Inflammatory macrophage (primary cell): ENCODE measurements around the gene PRR14L.
"Not testable (repeated sequence)": the region's sequence is repeated elsewhere in the genome, so short reads cannot be mapped to it uniquely, and the experiment has no call there.

Experiments
- DNase-seq, 2 donors: peaks; one replicate each; pipeline ENCODE4 v3.0.0-alpha.2; 2020 to 2022

PRR14L gene

GRCh38 chr22:31740314-31740713, 9.6 kb downstream of the PRR14L start:
- DNase-seq = not testable (repeated sequence)

GRCh38 chr22:31739795-31740201, 10.1 kb downstream of the PRR14L start:
- DNase-seq = no peak

GRCh38 chr22:31738566-31738965, 11.4 kb downstream of the PRR14L start:
- no peak for DNase-seq

- no peak for DNase-seq
Observed at GRCh38 chr22:31737932-31738331, 12.0 kb downstream of the PRR14L start.

GRCh38 chr22:31736458-31736857, 13.5 kb downstream of the PRR14L start:
- DNase-seq = no peak

GRCh38 chr22:31734512-31734911, 15.4 kb downstream of the PRR14L start:
- no peak for DNase-seq

GRCh38 chr22:31733580-31734079, 16.3 kb downstream of the PRR14L start:
- no peak for DNase-seq

- DNase-seq = no peak
Observed at GRCh38 chr22:31732089-31732829, 17.7 kb downstream of the PRR14L start.

GRCh38 chr22:31730344-31730711, 19.6 kb downstream of the PRR14L start:
- no peak for DNase-seq

- DNase-seq = peak in 1 of 2 donors; percentile 31
Observed at GRCh38 chr22:31728857-31729256, 21.1 kb downstream of the PRR14L start.

GRCh38 chr22:31726692-31727091, 23.2 kb downstream of the PRR14L start:
- no peak for DNase-seq

- no peak for DNase-seq
Observed at GRCh38 chr22:31723723-31724122, 26.2 kb downstream of the PRR14L start.

- DNase-seq = no peak
Observed at GRCh38 chr22:31719850-31720471, 30.0 kb downstream of the PRR14L start.

GRCh38 chr22:31715147-31715778, 34.7 kb downstream of the PRR14L start:
- no peak for DNase-seq

GRCh38 chr22:31711226-31711625, 38.7 kb downstream of the PRR14L start:
- peak; percentile 71 to 83 for DNase-seq

- DNase-seq = no peak
Observed at GRCh38 chr22:31707519-31707918, 42.4 kb downstream of the PRR14L start.

- no peak for DNase-seq
Observed at GRCh38 chr22:31695423-31695822, 54.5 kb downstream of the PRR14L start.

- not testable (repeated sequence) for DNase-seq
Observed at GRCh38 chr22:31694046-31694445, 55.9 kb downstream of the PRR14L start.

- DNase-seq = peak; percentile 46 to 57
Observed at GRCh38 chr22:31692186-31692886, 57.6 kb downstream of the PRR14L start.

- DNase-seq = no peak
Observed at GRCh38 chr22:31691408-31691807, 58.5 kb downstream of the PRR14L start.

GRCh38 chr22:31683181-31684105, 66.5 kb downstream of the PRR14L start:
- DNase-seq = no peak

- DNase-seq = no peak
Observed at GRCh38 chr22:31682751-31683150, 67.2 kb downstream of the PRR14L start.
